Measurements from ENCODE around the gene PNMA1. TPM values are rescaled to one million over a fixed set of nuclear protein-coding genes. Genes with fewer than 3 reads are reported as not detected.

Gene PNMA1
- total and polyA plus RNA-seq, 2 donors (not counting 1 experiment from before 2014, with no cell fraction given), result 9.5 to 31.6 TPM

- intact Hi-C loops (cut with micrococcal nuclease), result no loop called here
- WGBS (ENCODE audit: insufficient coverage), result no CpG with 5 or more reads among the region's 2 CpGs
- ChIA-PET CTCF (no interaction called here), POLR2A (no interaction called here)
- H3K4me3 ChIP-seq (ENCODE audit: control extremely low read depth in 1 of 5, extremely low read depth in 1 of 5, insufficient read depth in 1 of 5, low read depth in 2 of 5, low read length in 4 of 5), result no peak overlapping the region
- no peak overlapping the region for H3K9ac ChIP-seq (ENCODE audit: low read length)
- no peaks in the 10 kb centered on the region for H3K4me1 ChIP-seq (ENCODE audit: control insufficient read depth in 2 of 2, insufficient read depth in 2 of 2, low read length in 2 of 2)
- H3K27me3 Mint-ChIP-seq, result no peaks in the 10 kb centered on the region
- no peaks in the 10 kb centered on the region for H3K9me3 Mint-ChIP-seq (ENCODE audit: insufficient read depth)
- no peak overlapping the region for H3K4me2 ChIP-seq (replicated peaks; ENCODE audit: low read depth, low read length, poor library complexity, severe bottlenecking)
- H3K36me3 ChIP-seq (replicated peaks in 1 of 2; ENCODE audit: control extremely low read depth in 1 of 2, control insufficient read depth in 1 of 2, extremely low read depth in 1 of 2, insufficient read depth in 2 of 2, low read length in 1 of 2), result no peaks in the 10 kb centered on the region
- no peak overlapping the region for H2AFZ ChIP-seq (ENCODE audit: insufficient read depth, low read depth, low read length, poor library complexity, severe bottlenecking)
- no peak for DNase-seq
- H3K9me3 ChIP-seq (ENCODE audit: control extremely low read depth in 1 of 3, control insufficient read depth in 2 of 3, insufficient read depth in 1 of 3, low read length in 2 of 3), result no peaks in the 10 kb centered on the region
- H4K20me1 ChIP-seq (ENCODE audit: control insufficient read depth, insufficient read depth, low read length, poor library complexity, severe bottlenecking), result no peaks in the 10 kb centered on the region
- TF ChIP-seq EZH2 (IDR thresholded peaks at IDR 0.05; ENCODE audit: borderline replicate concordance, insufficient read depth, low read depth, low read length, poor library complexity, severe bottlenecking), result no peak
- TF ChIP-seq CTCF (IDR thresholded peaks at IDR 0.05), result no peak
- no peak for ATAC-seq (ENCODE audit: low read depth)
- no peak overlapping the region for H3K27ac Mint-ChIP-seq
- H3K79me2 ChIP-seq (ENCODE audit: control insufficient read depth, insufficient read depth, low read length), result no peaks in the 10 kb centered on the region
- H3K27me3 ChIP-seq (replicated peaks in 1 of 4; ENCODE audit: control extremely low read depth in 1 of 4, control insufficient read depth in 3 of 4, insufficient read depth in 4 of 4, low read length in 3 of 4), result no peaks in the 10 kb centered on the region
- no peak overlapping the region for H3K4me3 Mint-ChIP-seq
- peaks cover 3% of the 10 kb centered on the region for H3K4me1 Mint-ChIP-seq
- H3K27ac ChIP-seq (ENCODE audit: low read length in 2 of 2), result no peak overlapping the region
Observed at GRCh38 chr14:73695997-73696396, 18.2 kb downstream of the PNMA1 start.

GRCh38 chr14:73695082-73695481 is 19.1 kb downstream of the PNMA1 start:
- intact Hi-C loops (cut with micrococcal nuclease), result no loop called here
- POLR2A ChIA-PET, result no interaction called here
- WGBS (ENCODE audit: insufficient coverage), result no CpG with 5 or more reads among the region's 2 CpGs
- DNase-seq (no peak), ATAC-seq (ENCODE audit: low read depth) (no peak)
- Histone ChIP-seq H2AFZ (ENCODE audit: insufficient read depth, low read depth, low read length, poor library complexity, severe bottlenecking) (no peak overlapping the region), H3K36me3 (replicated peaks in 1 of 2; ENCODE audit: control extremely low read depth in 1 of 2, control insufficient read depth in 1 of 2, extremely low read depth in 1 of 2, insufficient read depth in 2 of 2, low read length in 1 of 2) (peaks cover 0 to 2% of the 10 kb centered on the region in 2 experiments), H3K27ac (ENCODE audit: low read length in 2 of 2) (no peak overlapping the region), H3K4me2 (replicated peaks; ENCODE audit: low read depth, low read length, poor library complexity, severe bottlenecking) (no peak overlapping the region), H3K9me3 (ENCODE audit: control extremely low read depth in 1 of 3, control insufficient read depth in 2 of 3, insufficient read depth in 1 of 3, low read length in 2 of 3) (no peaks in the 10 kb centered on the region), H3K4me3 (ENCODE audit: control extremely low read depth in 1 of 5, extremely low read depth in 1 of 5, insufficient read depth in 1 of 5, low read depth in 2 of 5, low read length in 4 of 5) (no peak overlapping the region), H3K27me3 (replicated peaks in 1 of 4; ENCODE audit: control extremely low read depth in 1 of 4, control insufficient read depth in 3 of 4, insufficient read depth in 4 of 4, low read length in 3 of 4) (no peaks in the 10 kb centered on the region), H3K9ac (ENCODE audit: low read length) (no peak overlapping the region), H4K20me1 (ENCODE audit: control insufficient read depth, insufficient read depth, low read length, poor library complexity, severe bottlenecking) (no peaks in the 10 kb centered on the region), H3K4me1 (ENCODE audit: control insufficient read depth in 2 of 2, insufficient read depth in 2 of 2, low read length in 2 of 2) (no peaks in the 10 kb centered on the region), H3K79me2 (ENCODE audit: control insufficient read depth, insufficient read depth, low read length) (no peaks in the 10 kb centered on the region)
- CTCF ChIA-PET, result no interaction called here
- H3K27ac Mint-ChIP-seq, result no peak overlapping the region
- TF ChIP-seq EZH2 (IDR thresholded peaks at IDR 0.05; ENCODE audit: borderline replicate concordance, insufficient read depth, low read depth, low read length, poor library complexity, severe bottlenecking) (no peak), CTCF (IDR thresholded peaks at IDR 0.05) (no peak)
- peaks cover 3% of the 10 kb centered on the region for H3K4me1 Mint-ChIP-seq
- no peak overlapping the region for H3K4me3 Mint-ChIP-seq
- no peaks in the 10 kb centered on the region for H3K9me3 Mint-ChIP-seq (ENCODE audit: insufficient read depth)
- H3K27me3 Mint-ChIP-seq, result no peaks in the 10 kb centered on the region
